ENCODE results near the gene SERINC3.

DNA sequence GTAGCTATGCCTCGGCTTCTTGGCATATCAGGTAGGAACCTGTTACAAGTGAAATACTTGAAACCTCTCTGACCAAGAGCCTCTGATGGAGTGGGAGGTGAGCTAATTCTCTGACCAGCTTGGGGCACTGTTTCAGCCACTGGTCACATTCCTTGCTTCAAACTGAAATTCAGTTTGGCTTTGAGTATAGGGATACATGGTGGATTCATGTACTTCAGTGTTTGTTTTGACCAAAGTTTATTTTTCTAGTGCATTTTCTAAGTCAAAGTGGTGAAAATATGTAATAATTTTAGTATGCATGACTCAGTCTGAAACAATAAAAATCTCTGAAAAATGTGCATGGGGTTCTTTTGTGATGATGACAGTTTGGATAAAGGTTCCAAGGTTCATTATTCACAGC, 27.6 kb downstream of the SERINC3 start:
- no peak for TF ChIP-seq EZH2 (IDR thresholded peaks at IDR 0.05; ENCODE audit: low read depth, low read length, severe bottlenecking)
- TF ChIP-seq RAD21 (IDR thresholded peaks at IDR 0.05 in 1 of 2, conservative IDR thresholded peaks at IDR 0.05 in 1 of 2; ENCODE audit: low read depth in 2 of 2, low read length in 2 of 2) = no peak
- TF ChIP-seq, protein P1, sequence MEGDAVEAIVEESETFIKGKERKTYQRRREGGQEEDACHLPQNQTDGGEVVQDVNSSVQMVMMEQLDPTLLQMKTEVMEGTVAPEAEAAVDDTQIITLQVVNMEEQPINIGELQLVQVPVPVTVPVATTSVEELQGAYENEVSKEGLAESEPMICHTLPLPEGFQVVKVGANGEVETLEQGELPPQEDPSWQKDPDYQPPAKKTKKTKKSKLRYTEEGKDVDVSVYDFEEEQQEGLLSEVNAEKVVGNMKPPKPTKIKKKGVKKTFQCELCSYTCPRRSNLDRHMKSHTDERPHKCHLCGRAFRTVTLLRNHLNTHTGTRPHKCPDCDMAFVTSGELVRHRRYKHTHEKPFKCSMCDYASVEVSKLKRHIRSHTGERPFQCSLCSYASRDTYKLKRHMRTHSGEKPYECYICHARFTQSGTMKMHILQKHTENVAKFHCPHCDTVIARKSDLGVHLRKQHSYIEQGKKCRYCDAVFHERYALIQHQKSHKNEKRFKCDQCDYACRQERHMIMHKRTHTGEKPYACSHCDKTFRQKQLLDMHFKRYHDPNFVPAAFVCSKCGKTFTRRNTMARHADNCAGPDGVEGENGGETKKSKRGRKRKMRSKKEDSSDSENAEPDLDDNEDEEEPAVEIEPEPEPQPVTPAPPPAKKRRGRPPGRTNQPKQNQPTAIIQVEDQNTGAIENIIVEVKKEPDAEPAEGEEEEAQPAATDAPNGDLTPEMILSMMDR (IDR thresholded peaks at IDR 0.05; ENCODE audit: control extremely low read depth in 1 of 3, insufficient read depth in 1 of 3, low read depth in 1 of 3, low read length in 3 of 3) = no peak
- TF ChIP-seq, protein P2, sequence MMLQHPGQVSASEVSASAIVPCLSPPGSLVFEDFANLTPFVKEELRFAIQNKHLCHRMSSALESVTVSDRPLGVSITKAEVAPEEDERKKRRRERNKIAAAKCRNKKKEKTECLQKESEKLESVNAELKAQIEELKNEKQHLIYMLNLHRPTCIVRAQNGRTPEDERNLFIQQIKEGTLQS (IDR thresholded peaks at IDR 0.05; ENCODE audit: insufficient read depth, low read depth, low read length) = no peak
- no peak for TF ChIP-seq POLR2A (IDR thresholded peaks at IDR 0.05; ENCODE audit: control extremely low read depth in 1 of 2, low read depth in 2 of 2, low read length in 2 of 2)
- TF ChIP-seq HDAC2 (IDR thresholded peaks at IDR 0.05; ENCODE audit: borderline replicate concordance in 1 of 2, low read depth in 2 of 2, low read length in 2 of 2) = no peak
- TF ChIP-seq TBP (IDR thresholded peaks at IDR 0.05; ENCODE audit: low read depth, low read length) = no peak
- TF ChIP-seq, protein P3, sequence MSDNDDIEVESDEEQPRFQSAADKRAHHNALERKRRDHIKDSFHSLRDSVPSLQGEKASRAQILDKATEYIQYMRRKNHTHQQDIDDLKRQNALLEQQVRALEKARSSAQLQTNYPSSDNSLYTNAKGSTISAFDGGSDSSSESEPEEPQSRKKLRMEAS (IDR thresholded peaks at IDR 0.05) = no peak
- TF ChIP-seq CBX5 (IDR thresholded peaks at IDR 0.05; ENCODE audit: low read depth, low read length) = no peak
- no peak for TF ChIP-seq TAF1 (IDR thresholded peaks at IDR 0.05; ENCODE audit: low read depth, low read length)
- no peak for TF ChIP-seq RFX5 (IDR thresholded peaks at IDR 0.05; ENCODE audit: borderline replicate concordance, low read depth, low read length)
- no peak for TF ChIP-seq MAFK (IDR thresholded peaks at IDR 0.05; ENCODE audit: low read depth, low read length)
